ENCODE measurements around the gene CTNNA2.
A peak's percentile ranks its signal among the peaks of the same experiment; 100 is the strongest.

CTNNA2 gene

GRCh38 chr2:80547344-80547743 is 1034.5 kb downstream of the CTNNA2 start:
- no peak for DNase-seq (ENCODE audit: low read depth, low spot score)
- no peak overlapping the region for H3K27ac ChIP-seq

- peak; percentile 40 for DNase-seq (ENCODE audit: low read depth, low spot score)
- no peak overlapping the region for H3K27ac ChIP-seq
Observed at GRCh38 chr2:80548469-80548868, 1035.6 kb downstream of the CTNNA2 start.

GRCh38 chr2:80549901-80550300 is 1037.0 kb downstream of the CTNNA2 start:
- no peak for DNase-seq (ENCODE audit: low read depth, low spot score)
- no peak overlapping the region for H3K27ac ChIP-seq

- H3K27ac ChIP-seq: no peak overlapping the region
- DNase-seq (ENCODE audit: low read depth, low spot score): no peak
Observed at GRCh38 chr2:80560326-80560725, 1047.5 kb downstream of the CTNNA2 start.

GRCh38 chr2:80568011-80568410 is 1055.2 kb downstream of the CTNNA2 start:
- DNase-seq (ENCODE audit: low read depth, low spot score): no peak
- no peak overlapping the region for H3K27ac ChIP-seq

- H3K27ac ChIP-seq: no peak overlapping the region
- DNase-seq (ENCODE audit: low read depth, low spot score): no peak
Observed at GRCh38 chr2:80573167-80573566, 1060.3 kb downstream of the CTNNA2 start.

GRCh38 chr2:80573950-80574349 is 1061.1 kb downstream of the CTNNA2 start:
- no peak overlapping the region for H3K27ac ChIP-seq
- DNase-seq (ENCODE audit: low read depth, low spot score): no peak

GRCh38 chr2:80579756-80580155 is 1066.9 kb downstream of the CTNNA2 start:
- H3K27ac ChIP-seq: no peak overlapping the region
- no peak for DNase-seq (ENCODE audit: low read depth, low spot score)

- no peak overlapping the region for H3K27ac ChIP-seq
- no peak for DNase-seq (ENCODE audit: low read depth, low spot score)
Observed at GRCh38 chr2:80591233-80591632, 1078.4 kb downstream of the CTNNA2 start.

- no peak overlapping the region for H3K27ac ChIP-seq
- no peak for DNase-seq (ENCODE audit: low read depth, low spot score)
Observed at GRCh38 chr2:80592106-80592505, 1079.3 kb downstream of the CTNNA2 start.

GRCh38 chr2:80610108-80610507 is 1097.3 kb downstream of the CTNNA2 start:
- DNase-seq (ENCODE audit: low read depth, low spot score): no peak
- no peak overlapping the region for H3K27ac ChIP-seq

- no peak overlapping the region for H3K27ac ChIP-seq
- DNase-seq (ENCODE audit: low read depth, low spot score): no peak
Observed at GRCh38 chr2:80621656-80622055, 1108.8 kb downstream of the CTNNA2 start.

- no peak overlapping the region for H3K27ac ChIP-seq
- no peak for DNase-seq (ENCODE audit: low read depth, low spot score)
Observed at GRCh38 chr2:80624062-80624461, 1111.2 kb downstream of the CTNNA2 start.

GRCh38 chr2:80634590-80634989 is 1121.7 kb downstream of the CTNNA2 start:
- DNase-seq (ENCODE audit: low read depth, low spot score): no peak

GRCh38 chr2:80638783-80639182 is 1125.9 kb downstream of the CTNNA2 start:
- no peak overlapping the region for H3K27ac ChIP-seq
- no peak for DNase-seq (ENCODE audit: low read depth, low spot score)

More at GRCh38 chr2:80634590-80634989, 1121.7 kb downstream of the CTNNA2 start:
- H3K27ac ChIP-seq: no peak overlapping the region

GRCh38 chr2:80642465-80642864 is 1129.6 kb downstream of the CTNNA2 start:
- DNase-seq (ENCODE audit: low read depth, low spot score): no peak
- H3K27ac ChIP-seq: no peak overlapping the region

GRCh38 chr2:80643598-80643997 is 1130.7 kb downstream of the CTNNA2 start:
- DNase-seq (ENCODE audit: low read depth, low spot score): peak; percentile 14
- no peak overlapping the region for H3K27ac ChIP-seq

GRCh38 chr2:80651435-80651834 is 1138.6 kb downstream of the CTNNA2 start:
- H3K27ac ChIP-seq: no peak overlapping the region
- DNase-seq (ENCODE audit: low read depth, low spot score): no peak

- H3K27ac ChIP-seq: no peak overlapping the region
- no peak for DNase-seq (ENCODE audit: low read depth, low spot score)
Observed at GRCh38 chr2:80655265-80655664, 1142.4 kb downstream of the CTNNA2 start.

- H3K27ac ChIP-seq: no peak overlapping the region
- no peak for DNase-seq (ENCODE audit: low read depth, low spot score)
Observed at GRCh38 chr2:80670763-80671162, 1157.9 kb downstream of the CTNNA2 start.

GRCh38 chr2:80687524-80687923 is 1174.7 kb downstream of the CTNNA2 start:
- no peak overlapping the region for H3K27ac ChIP-seq
- no peak for DNase-seq (ENCODE audit: low read depth, low spot score)

- H3K27ac ChIP-seq: no peak overlapping the region
Observed at GRCh38 chr2:80689106-80689505, 1176.3 kb downstream of the CTNNA2 start.

More at GRCh38 chr2:80689106-80689505, 1176.3 kb downstream of the CTNNA2 start:
- no peak for DNase-seq (ENCODE audit: low read depth, low spot score)
